WTC11 (cell line): ENCODE data around the gene JAGN1. TPM values are rescaled to one million over a fixed set of nuclear protein-coding genes. Genes with fewer than 3 reads are reported as not detected.

Source experiments
- ARID4B ChIP-seq: sonication (generic); formaldehyde crosslinking; IDR thresholded peaks from 2 replicates; pipeline ENCODE4 v1.8.0; 2023; ENCODE audit warnings: missing genetic modification reagents, mild to moderate bottlenecking, borderline replicate concordance
- FOXP4 ChIP-seq: sonication (generic); formaldehyde crosslinking; IDR thresholded peaks from 2 replicates; pipeline ENCODE4 v1.8.0; 2022; ENCODE audit warnings: mild to moderate bottlenecking, missing genetic modification reagents
- JAZF1 ChIP-seq: fragments of 250-450 bp; sonication (Bioruptor Pico); IDR thresholded peaks from 2 replicates; pipeline ENCODE4 v1.9.0; 2021; ENCODE audit warnings: moderate library complexity, mild to moderate bottlenecking, inconsistent platforms
- RELA ChIP-seq: sonication (generic); formaldehyde crosslinking; IDR thresholded peaks from 2 replicates; pipeline ENCODE4 v1.8.1; 2022; ENCODE audit warnings: missing genetic modification reagents, mild to moderate bottlenecking, borderline replicate concordance
- total RNA-seq: library from RNA; stranded (reverse); gene quantifications from 3 replicates; pipeline ENCODE4 v1.2.3, GENCODE V29; 2021

JAGN1 gene
- total RNA-seq, 1 experiment from 2014 or later = 25.6 TPM

- TF ChIP-seq ARID4B (CRISPR knock-in tag) = no peak
- TF ChIP-seq RELA = no peak
- no peak for TF ChIP-seq JAZF1 (CRISPR knock-in tag)
- no peak for TF ChIP-seq FOXP4 (CRISPR knock-in tag)
These were observed 52.7 kb downstream of the JAGN1 start (continued) for GRCh38 chr3:9942934-9943690.

Other genes with a start within 250 kb of the JAGN1 start
- 46.7 to 47.9 TPM (median 47.5 TPM) in 3 replicates for gene MTMR14, start 241.1 kb upstream of the JAGN1 start, total RNA-seq
- 3.2 to 6.6 TPM (median 6.0 TPM) in 3 replicates for gene CPNE9, start 186.8 kb upstream of the JAGN1 start, total RNA-seq
- 20.4 to 22.8 TPM (median 21.4 TPM) in 3 replicates for gene BRPF1, start 158.9 kb upstream of the JAGN1 start, total RNA-seq
- 23.6 to 27.3 TPM (median 26.7 TPM) in 3 replicates for gene OGG1, start 140.7 kb upstream of the JAGN1 start, total RNA-seq
- 3.1 to 6.6 TPM (median 5.9 TPM) in 3 replicates for gene CAMK1, start 120.7 kb upstream of the JAGN1 start, total RNA-seq
- 49.0 to 57.9 TPM (median 55.9 TPM) in 3 replicates for gene TADA3, start 98.1 kb upstream of the JAGN1 start, total RNA-seq
- gene ARPC4, start 97.5 kb upstream of the JAGN1 start, total RNA-seq = 127 to 143 TPM (median 133 TPM) in 3 replicates
- 11.1 to 14.7 TPM (median 12.3 TPM) in 3 replicates for gene TTLL3, start 80.3 kb upstream of the JAGN1 start, total RNA-seq
- gene RPUSD3, start 46.6 kb upstream of the JAGN1 start, total RNA-seq = 83.0 to 95.5 TPM (median 90.8 TPM) in 3 replicates
- gene CIDEC, start 10.4 kb upstream of the JAGN1 start, total RNA-seq = not detected in 3 replicates
- gene IL17RE, start 12.2 kb downstream of the JAGN1 start, total RNA-seq = 3.0 to 4.2 TPM (median 4.0 TPM) in 3 replicates
- 10.1 to 11.8 TPM (median 10.2 TPM) in 3 replicates for gene IL17RC, start 26.5 kb downstream of the JAGN1 start, total RNA-seq
- gene CRELD1, start 43.2 kb downstream of the JAGN1 start, total RNA-seq = 18.8 to 36.2 TPM (median 35.9 TPM) in 3 replicates
- gene PRRT3, start 61.8 kb downstream of the JAGN1 start, total RNA-seq = 9.2 to 11.5 TPM (median 11.4 TPM) in 3 replicates
- gene EMC3, start 96.2 kb downstream of the JAGN1 start, total RNA-seq = 38.0 to 43.8 TPM (median 42.1 TPM) in 3 replicates
- 69.6 to 73.5 TPM (median 73.1 TPM) in 3 replicates for gene FANCD2, start 135.8 kb downstream of the JAGN1 start, total RNA-seq
- not detected in 3 replicates for gene FANCD2OS, start 217.6 kb downstream of the JAGN1 start, total RNA-seq
- gene BRK1, start 225.1 kb downstream of the JAGN1 start, total RNA-seq = 107 to 121 TPM (median 117 TPM) in 3 replicates